Caco-2 (cell line): Measurements from ENCODE around the gene METTL14. TPM values are rescaled to one million over a fixed set of nuclear protein-coding genes. Genes with fewer than 3 reads are reported as not detected.

ENCODE experiments used
- BruUV-seq: library from RNA; stranded (reverse); fragments of 400-500 nt; replicated peaks from 2 replicates; lab custom pipeline; 2021; lab: Mats Ljungman, UMichigan
- CTCF ChIA-PET: fragments of 300-600 bp; sonication (Branson Sonifier 250); formaldehyde crosslinking; loops from one replicate; lab custom pipeline; 2022; ENCODE audit warnings: antibody characterized with exemption; lab: Charles Lee
- POLR2A ChIA-PET: fragments of 300-600 bp; sonication (Branson Sonifier 250); formaldehyde crosslinking; loops from one replicate; lab custom pipeline; 2022; ENCODE audit warnings: antibody characterized with exemption; lab: Charles Lee
- DNase-seq, 2 experiments: peaks; one replicate each; pipeline versions ENCODE4 v3.0.0 to v3.0.0-alpha.2; 2020 to 2022
- H3K27me3 ChIP-seq: replicated peaks from 2 replicates; pipeline ENCODE4 v1.6.0; 2011; ENCODE audit warnings: low read length; ENCODE audit not compliant: control insufficient read depth, insufficient read depth
- H3K36me3 ChIP-seq: 2 replicates; pipeline ENCODE4 v1.5.1; 2011; ENCODE audit warnings: low read length; ENCODE audit not compliant: control insufficient read depth, insufficient read depth
- H3K4me1 ChIP-seq: fragments of 250-450 bp; sonication (Bioruptor Pico); 2 replicates; pipeline ENCODE4 v1.5.1; 2020; ENCODE audit warnings: mild to moderate bottlenecking
- H3K4me3 ChIP-seq: 2 replicates; pipeline ENCODE4 v1.5.1; 2011; ENCODE audit warnings: low read depth, mild to moderate bottlenecking, control low read depth, low read length
- H3K9me3 ChIP-seq: fragments of 250-450 bp; sonication (Bioruptor Pico); 2 replicates; pipeline ENCODE4 v1.5.1; 2020; ENCODE audit warnings: mild to moderate bottlenecking, moderate library complexity
- H3K27ac Mint-ChIP-seq: one replicate; pipeline ENCODE4 v1.8.0; 2022; ENCODE audit warnings: mixed read lengths; ENCODE audit not compliant: unreplicated experiment
- H3K27me3 Mint-ChIP-seq: one replicate; pipeline ENCODE4 v1.8.0; 2022; ENCODE audit warnings: mixed read lengths; ENCODE audit not compliant: insufficient read depth, unreplicated experiment
- H3K36me3 Mint-ChIP-seq: one replicate; pipeline ENCODE4 v1.8.0; 2022; ENCODE audit warnings: mild to moderate bottlenecking, mixed read lengths; ENCODE audit not compliant: insufficient read depth, unreplicated experiment
- H3K4me1 Mint-ChIP-seq: one replicate; pipeline ENCODE4 v1.8.0; 2022; ENCODE audit warnings: low read depth, mixed read lengths; ENCODE audit not compliant: unreplicated experiment
- H3K4me3 Mint-ChIP-seq: one replicate; pipeline ENCODE4 v1.8.0; 2022; ENCODE audit warnings: mild to moderate bottlenecking, moderate library complexity, mixed read lengths; ENCODE audit not compliant: unreplicated experiment
- H3K9me3 Mint-ChIP-seq: one replicate; pipeline ENCODE4 v1.8.0; 2022; ENCODE audit warnings: mixed read lengths; ENCODE audit not compliant: unreplicated experiment
- CTCF ChIP-seq, 2 experiments: fragments of 200-600 bp in 1 of 2; IDR thresholded peaks; 1 replicate in 1 of 2; 2 replicates in 1 of 2; pipeline versions ENCODE4 v1.5.1 to v1.8.0; 2011 to 2022; ENCODE audit warnings: antibody characterized with exemption in 1 of 2, control low read depth in 1 of 2, inconsistent platforms in 1 of 2, low read depth in 1 of 2, low read length in 1 of 2, mild to moderate bottlenecking in 1 of 2, moderate library complexity in 1 of 2; ENCODE audit not compliant: insufficient read depth in 1 of 2, severe bottlenecking in 1 of 2, unreplicated experiment in 1 of 2
- intact Hi-C: fragments of 100-400 bp; cut with micrococcal nuclease; formaldehyde crosslinking; loops from one replicate; pipeline ENCODE4 v1.10.0; 2022; ENCODE audit not compliant: unreplicated experiment
- total RNA-seq: library from RNA; stranded (reverse); gene quantifications from 2 replicates; pipeline ENCODE4 v1.2.3, GENCODE V29; 2022

Gene METTL14
- total RNA-seq, 1 experiment from 2014 or later = 46.7 TPM

GRCh38 chr4:118753685-118754084, 68.5 kb downstream of the METTL14 start:
- Histone ChIP-seq H3K4me1 (0 out of 2 replicates have a peak, but pooled peaks cover 3% of the 10 kb centered on the region), H3K27me3 (no peaks in the 10 kb centered on the region), H3K4me3 (no peak overlapping the region), H3K36me3 (no peaks in the 10 kb centered on the region), H3K9me3 (no peaks in the 10 kb centered on the region)
- H3K27ac Mint-ChIP-seq = no peak overlapping the region
- no peak for TF ChIP-seq CTCF (IDR thresholded peaks at IDR 0.05; ENCODE audit: insufficient read depth in 1 of 2, low read depth in 1 of 2, low read length in 1 of 2, severe bottlenecking in 1 of 2, unreplicated experiment in 1 of 2)
- POLR2A ChIA-PET = no interaction called here
- BruUV-seq = no TSS peak
- DNase-seq = no peak
- no peaks in the 10 kb centered on the region for H3K9me3 Mint-ChIP-seq
- CTCF ChIA-PET = no interaction called here
- no peak overlapping the region for H3K4me3 Mint-ChIP-seq
- peaks cover 7% of the 10 kb centered on the region for H3K36me3 Mint-ChIP-seq
- H3K27me3 Mint-ChIP-seq = no peaks in the 10 kb centered on the region
- intact Hi-C loops = no loop called here
- peaks cover 6% of the 10 kb centered on the region for H3K4me1 Mint-ChIP-seq

GRCh38 chr4:118754890-118755289, 69.7 kb downstream of the METTL14 start:
- ChIA-PET CTCF (no interaction called here), POLR2A (no interaction called here)
- TF ChIP-seq CTCF (IDR thresholded peaks at IDR 0.05; ENCODE audit: insufficient read depth in 1 of 2, low read depth in 1 of 2, low read length in 1 of 2, severe bottlenecking in 1 of 2, unreplicated experiment in 1 of 2) = no peak
- no peaks in the 10 kb centered on the region for H3K27me3 ChIP-seq
- DNase-seq = no peak
- no peak overlapping the region for H3K4me3 ChIP-seq
- BruUV-seq = no TSS peak
- H3K27me3 Mint-ChIP-seq = no peaks in the 10 kb centered on the region
- H3K36me3 Mint-ChIP-seq = peaks cover 7% of the 10 kb centered on the region
- intact Hi-C loops = no loop called here
- 0 out of 2 replicates have a peak, but pooled peaks cover 3% of the 10 kb centered on the region for H3K4me1 ChIP-seq
- no peaks in the 10 kb centered on the region for H3K9me3 Mint-ChIP-seq
- no peak overlapping the region for H3K27ac Mint-ChIP-seq
- H3K9me3 ChIP-seq = no peaks in the 10 kb centered on the region
- H3K4me1 Mint-ChIP-seq = peaks cover 6% of the 10 kb centered on the region
- no peak overlapping the region for H3K4me3 Mint-ChIP-seq
- no peaks in the 10 kb centered on the region for H3K36me3 ChIP-seq

GRCh38 chr4:118755438-118756226, 70.4 kb downstream of the METTL14 start:
- Histone ChIP-seq H3K9me3 (no peaks in the 10 kb centered on the region), H3K27me3 (no peaks in the 10 kb centered on the region), H3K4me3 (no peak overlapping the region), H3K4me1 (0 out of 2 replicates have a peak, but pooled peaks cover 3% of the 10 kb centered on the region), H3K36me3 (no peaks in the 10 kb centered on the region)
- TF ChIP-seq CTCF (IDR thresholded peaks at IDR 0.05; ENCODE audit: insufficient read depth in 1 of 2, low read depth in 1 of 2, low read length in 1 of 2, severe bottlenecking in 1 of 2, unreplicated experiment in 1 of 2) = no peak
- Mint-ChIP-seq H3K4me1 (peaks cover 6% of the 10 kb centered on the region), H3K9me3 (no peaks in the 10 kb centered on the region), H3K36me3 (peaks cover 7% of the 10 kb centered on the region), H3K27ac (no peak overlapping the region), H3K27me3 (no peaks in the 10 kb centered on the region), H3K4me3 (no peak overlapping the region)
- DNase-seq = no peak
- CTCF ChIA-PET = no interaction called here
- intact Hi-C loops = no loop called here
- no TSS peak for BruUV-seq
- POLR2A ChIA-PET = no interaction called here
